HCT116 (cell line): ENCODE measurements around the gene OTUD7B.

Experiments
- CBX3 ChIP-seq: IDR thresholded peaks from 2 replicates; pipeline ENCODE4 v1.6.1; 2012; ENCODE audit warnings: low read depth
- CEBPB ChIP-seq: IDR thresholded peaks from 2 replicates; pipeline ENCODE4 v1.6.1; 2012; ENCODE audit warnings: low read depth
- EGR1 ChIP-seq: IDR thresholded peaks from 2 replicates; pipeline ENCODE4 v1.6.1; 2012; ENCODE audit warnings: low read depth
- EZH2 ChIP-seq: fragments of 200-600 bp; sonication (generic); IDR thresholded peaks from 2 replicates; pipeline ENCODE4 v1.6.1; 2017; ENCODE audit warnings: antibody characterized with exemption, mixed run types
- FOSL1 ChIP-seq: IDR thresholded peaks from 2 replicates; pipeline ENCODE4 v1.6.1; 2012; ENCODE audit warnings: low read depth
- POLR2A ChIP-seq: IDR thresholded peaks from 2 replicates; pipeline ENCODE4 v1.7.0; 2011; ENCODE audit warnings: borderline replicate concordance; ENCODE audit not compliant: insufficient read depth, insufficient read length; ENCODE audit errors: extremely low read depth
- POLR2AphosphoS5 ChIP-seq: IDR thresholded peaks from 2 replicates; pipeline ENCODE4 v1.6.1; 2011; ENCODE audit warnings: mild to moderate bottlenecking, low read depth, low read length, moderate library complexity
- SRF ChIP-seq: IDR thresholded peaks from 2 replicates; pipeline ENCODE4 v1.6.1; 2012; ENCODE audit warnings: low read depth
- TCF7L2 ChIP-seq: IDR thresholded peaks from 2 replicates; pipeline ENCODE4 v1.7.0; 2011; ENCODE audit warnings: borderline replicate concordance, inconsistent platforms; ENCODE audit not compliant: insufficient read depth, insufficient read length; ENCODE audit errors: extremely low read depth
- TF ChIP-seq, protein P1 (sequence below), 3 experiments: fragments of 200-600 bp in 1 of 3; sonication (generic) in 1 of 3; IDR thresholded peaks in 2 of 3; conservative IDR thresholded peaks in 1 of 3; 2 replicates each; pipeline ENCODE4 v1.5.1; 2012 to 2017; ENCODE audit warnings: low read depth in 2 of 3, low read length in 2 of 3, antibody characterized with exemption in 1 of 3, borderline replicate concordance in 1 of 3, control low read depth in 1 of 3, mild to moderate bottlenecking in 1 of 3, mixed read lengths in 1 of 3, mixed run types in 1 of 3, moderate library complexity in 1 of 3; ENCODE audit not compliant: insufficient read depth in 1 of 3
- TF ChIP-seq, protein P2 (sequence below): IDR thresholded peaks from 2 replicates; pipeline ENCODE4 v1.6.1; 2012; ENCODE audit warnings: low read depth

DNA sequence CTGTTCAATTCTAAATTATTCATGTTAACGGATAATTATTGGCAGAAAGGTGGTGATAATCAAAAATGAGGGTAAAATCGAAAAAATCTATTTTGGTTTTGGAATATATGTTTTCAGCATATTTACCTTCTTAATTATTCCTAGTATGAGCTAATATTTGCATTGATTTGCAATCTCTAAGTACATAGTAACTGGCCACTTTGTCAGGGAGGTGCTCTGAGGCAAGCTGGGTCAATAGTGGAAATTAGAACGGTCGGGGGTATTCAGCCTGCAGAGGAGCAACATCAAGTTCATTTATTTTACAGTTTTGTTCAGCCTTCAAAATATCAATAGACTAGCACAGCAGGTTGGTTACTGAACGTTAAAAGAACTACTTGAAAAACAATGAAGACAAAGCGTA lies 1.8 kb downstream of the OTUD7B start:
- TF ChIP-seq, protein P1, sequence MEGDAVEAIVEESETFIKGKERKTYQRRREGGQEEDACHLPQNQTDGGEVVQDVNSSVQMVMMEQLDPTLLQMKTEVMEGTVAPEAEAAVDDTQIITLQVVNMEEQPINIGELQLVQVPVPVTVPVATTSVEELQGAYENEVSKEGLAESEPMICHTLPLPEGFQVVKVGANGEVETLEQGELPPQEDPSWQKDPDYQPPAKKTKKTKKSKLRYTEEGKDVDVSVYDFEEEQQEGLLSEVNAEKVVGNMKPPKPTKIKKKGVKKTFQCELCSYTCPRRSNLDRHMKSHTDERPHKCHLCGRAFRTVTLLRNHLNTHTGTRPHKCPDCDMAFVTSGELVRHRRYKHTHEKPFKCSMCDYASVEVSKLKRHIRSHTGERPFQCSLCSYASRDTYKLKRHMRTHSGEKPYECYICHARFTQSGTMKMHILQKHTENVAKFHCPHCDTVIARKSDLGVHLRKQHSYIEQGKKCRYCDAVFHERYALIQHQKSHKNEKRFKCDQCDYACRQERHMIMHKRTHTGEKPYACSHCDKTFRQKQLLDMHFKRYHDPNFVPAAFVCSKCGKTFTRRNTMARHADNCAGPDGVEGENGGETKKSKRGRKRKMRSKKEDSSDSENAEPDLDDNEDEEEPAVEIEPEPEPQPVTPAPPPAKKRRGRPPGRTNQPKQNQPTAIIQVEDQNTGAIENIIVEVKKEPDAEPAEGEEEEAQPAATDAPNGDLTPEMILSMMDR (IDR thresholded peaks at IDR 0.05 in 2 of 3, conservative IDR thresholded peaks at IDR 0.05 in 1 of 3; ENCODE audit: borderline replicate concordance in 1 of 3, insufficient read depth in 1 of 3, low read depth in 2 of 3, low read length in 2 of 3): no peak
- TF ChIP-seq POLR2A (no peak), EZH2 (no peak), FOSL1 (no peak), POLR2AphosphoS5 (no peak), CBX3 (no peak), SRF (no peak), CEBPB (no peak), TCF7L2 (no peak), EGR1 (no peak)
- TF ChIP-seq, protein P2, sequence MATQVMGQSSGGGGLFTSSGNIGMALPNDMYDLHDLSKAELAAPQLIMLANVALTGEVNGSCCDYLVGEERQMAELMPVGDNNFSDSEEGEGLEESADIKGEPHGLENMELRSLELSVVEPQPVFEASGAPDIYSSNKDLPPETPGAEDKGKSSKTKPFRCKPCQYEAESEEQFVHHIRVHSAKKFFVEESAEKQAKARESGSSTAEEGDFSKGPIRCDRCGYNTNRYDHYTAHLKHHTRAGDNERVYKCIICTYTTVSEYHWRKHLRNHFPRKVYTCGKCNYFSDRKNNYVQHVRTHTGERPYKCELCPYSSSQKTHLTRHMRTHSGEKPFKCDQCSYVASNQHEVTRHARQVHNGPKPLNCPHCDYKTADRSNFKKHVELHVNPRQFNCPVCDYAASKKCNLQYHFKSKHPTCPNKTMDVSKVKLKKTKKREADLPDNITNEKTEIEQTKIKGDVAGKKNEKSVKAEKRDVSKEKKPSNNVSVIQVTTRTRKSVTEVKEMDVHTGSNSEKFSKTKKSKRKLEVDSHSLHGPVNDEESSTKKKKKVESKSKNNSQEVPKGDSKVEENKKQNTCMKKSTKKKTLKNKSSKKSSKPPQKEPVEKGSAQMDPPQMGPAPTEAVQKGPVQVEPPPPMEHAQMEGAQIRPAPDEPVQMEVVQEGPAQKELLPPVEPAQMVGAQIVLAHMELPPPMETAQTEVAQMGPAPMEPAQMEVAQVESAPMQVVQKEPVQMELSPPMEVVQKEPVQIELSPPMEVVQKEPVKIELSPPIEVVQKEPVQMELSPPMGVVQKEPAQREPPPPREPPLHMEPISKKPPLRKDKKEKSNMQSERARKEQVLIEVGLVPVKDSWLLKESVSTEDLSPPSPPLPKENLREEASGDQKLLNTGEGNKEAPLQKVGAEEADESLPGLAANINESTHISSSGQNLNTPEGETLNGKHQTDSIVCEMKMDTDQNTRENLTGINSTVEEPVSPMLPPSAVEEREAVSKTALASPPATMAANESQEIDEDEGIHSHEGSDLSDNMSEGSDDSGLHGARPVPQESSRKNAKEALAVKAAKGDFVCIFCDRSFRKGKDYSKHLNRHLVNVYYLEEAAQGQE: no peak
